Stimulated activated CD8-positive, alpha-beta memory T cell treated with anti-CD3 and anti-CD28 coated beads, Interleukin-15, amount 100 ng/mL, for 48 hours (primary cell): ENCODE measurements around the gene RFC4.
A peak's percentile ranks its signal among the peaks of the same experiment; 100 is the strongest.

Experiments used
- DNase-seq, 2 donors: peaks; one replicate each; pipeline ENCODE4 v3.0.0-alpha.2; 2020; ENCODE audit warnings: low read depth in 2 of 2

Gene RFC4

GRCh38 chr3:186786922-186787321 lies 19.4 kb downstream of the RFC4 start:
- DNase-seq, result no peak

- no peak for DNase-seq
Measured at GRCh38 chr3:186785495-186786018, 20.7 kb downstream of the RFC4 start.

GRCh38 chr3:186784820-186785494 lies 21.3 kb downstream of the RFC4 start:
- no peak for DNase-seq

- DNase-seq, result peak; percentile 50 to 64
Measured at GRCh38 chr3:186783731-186784515, 22.4 kb downstream of the RFC4 start.

GRCh38 chr3:186783058-186783730 lies 23.1 kb downstream of the RFC4 start, which contains the start of gene EIF4A2:
EIF4A2 (plus strand) TSS chr3:186783577; CDS start chr3:186783611, 34 bp downstream.
- DNase-seq, result peak; percentile 82 to 83

- DNase-seq, result no peak
Measured at GRCh38 chr3:186782542-186783057, 23.7 kb downstream of the RFC4 start.

- DNase-seq, result no peak
Measured at GRCh38 chr3:186779204-186779603, 27.1 kb downstream of the RFC4 start.

- DNase-seq, result no peak
Measured at GRCh38 chr3:186775999-186776398, 30.3 kb downstream of the RFC4 start.

GRCh38 chr3:186772701-186773417 lies 33.4 kb downstream of the RFC4 start:
- peak; percentile 64 to 70 for DNase-seq

GRCh38 chr3:186772281-186772694 lies 34.0 kb downstream of the RFC4 start:
- no peak for DNase-seq

- no peak for DNase-seq
Measured at GRCh38 chr3:186760897-186761447, 45.3 kb downstream of the RFC4 start.

GRCh38 chr3:186760141-186760833 lies 46.0 kb downstream of the RFC4 start:
- no peak for DNase-seq

- DNase-seq, result no peak
Measured at GRCh38 chr3:186759231-186759930, 46.9 kb downstream of the RFC4 start.

GRCh38 chr3:186757686-186758220 lies 48.5 kb downstream of the RFC4 start:
- no peak for DNase-seq

- DNase-seq, result no peak
Measured at GRCh38 chr3:186757214-186757613, 49.1 kb downstream of the RFC4 start.

- no peak for DNase-seq
Measured at GRCh38 chr3:186754871-186755270, 51.4 kb downstream of the RFC4 start.

- DNase-seq, result no peak
Measured at GRCh38 chr3:186754006-186754405, 52.3 kb downstream of the RFC4 start.

- no peak for DNase-seq
Measured at GRCh38 chr3:186751480-186751879, 54.8 kb downstream of the RFC4 start.

- DNase-seq, result no peak
Measured at GRCh38 chr3:186750316-186750715, 56.0 kb downstream of the RFC4 start.

- DNase-seq, result no peak
Measured at GRCh38 chr3:186746008-186746407, 60.3 kb downstream of the RFC4 start.
